ENCODE measurements around the gene RASSF5. TPM values are rescaled to one million over a fixed set of nuclear protein-coding genes. Genes with fewer than 3 reads are reported as not detected.

Gene RASSF5
- total and polyA plus RNA-seq, 2 donors (not counting 1 experiment from before 2014, with no cell fraction given): 69.7 to 146 TPM

DNA sequence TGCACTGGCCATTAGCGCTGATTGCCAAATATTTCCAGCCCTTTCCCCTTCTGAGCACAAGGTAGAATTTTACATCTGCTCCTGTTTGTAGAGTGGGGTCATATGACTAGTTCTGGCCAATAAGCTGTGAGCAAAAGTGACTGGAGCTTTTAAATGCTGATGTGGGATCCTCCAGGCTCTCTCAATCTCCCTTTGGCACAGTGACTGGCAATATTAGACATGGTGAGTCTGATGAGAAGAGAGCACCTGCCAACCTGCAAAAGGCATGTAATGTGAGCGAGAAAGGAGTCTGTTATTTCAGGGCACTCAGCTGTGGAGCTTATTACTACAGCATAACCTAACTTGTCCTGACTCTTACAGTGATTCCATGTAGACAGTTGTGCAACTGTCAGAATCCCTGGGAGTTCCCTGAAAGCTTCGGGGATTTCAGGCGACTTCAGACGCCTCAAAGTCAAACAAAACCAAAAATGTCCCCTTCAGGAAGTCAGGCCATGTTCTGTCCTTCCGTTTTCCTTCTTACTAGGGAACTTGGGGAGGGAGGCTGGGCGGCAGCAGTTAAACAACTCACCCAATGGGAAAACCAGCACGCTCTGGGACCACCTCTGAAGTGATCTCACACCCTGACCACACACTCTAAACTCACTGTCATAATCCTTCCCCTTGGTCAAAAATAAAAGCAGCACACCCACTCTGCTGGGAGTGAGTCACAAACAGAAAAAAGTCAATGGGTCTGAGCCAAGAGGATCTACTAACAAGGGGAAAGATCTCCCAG is 3.6 kb upstream of the RASSF5 start:
- no peak for ATAC-seq (ENCODE audit: low read depth)
- peaks cover 19 to 21% of the 10 kb centered on the region in 2 donors for H3K4me1 ChIP-seq (ENCODE audit: control insufficient read depth in 2 of 2, insufficient read depth in 2 of 2, low read length in 2 of 2)

DNA sequence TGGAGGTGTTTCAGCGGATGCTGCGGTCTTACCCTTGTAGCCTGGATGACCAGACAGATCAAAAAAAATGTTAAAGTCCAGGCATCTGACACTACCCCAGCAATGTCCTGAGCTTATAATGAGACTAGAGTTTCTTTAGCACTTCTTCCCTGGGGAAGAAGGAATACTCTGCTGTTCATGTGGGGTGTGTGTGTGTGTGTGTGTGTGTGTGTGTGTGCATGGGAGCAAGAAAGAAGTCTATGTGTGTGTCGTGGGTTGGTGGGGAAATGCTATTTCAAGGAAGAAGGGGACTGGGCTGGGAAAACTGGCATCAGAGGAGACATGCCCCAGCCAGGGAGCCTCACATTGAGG is 3.0 kb upstream of the RASSF5 start:
- Histone ChIP-seq H3K79me2 (ENCODE audit: control insufficient read depth, insufficient read depth, low read length) (no peaks in the 10 kb centered on the region), H4K20me1 (ENCODE audit: control insufficient read depth, insufficient read depth, low read length, poor library complexity, severe bottlenecking) (no peaks in the 10 kb centered on the region), H3K4me2 (replicated peaks; ENCODE audit: low read depth, low read length, poor library complexity, severe bottlenecking) (no peak overlapping the region), H2AFZ (ENCODE audit: insufficient read depth, low read depth, low read length, poor library complexity, severe bottlenecking) (no peak overlapping the region), H3K4me3 (ENCODE audit: control extremely low read depth in 1 of 5, extremely low read depth in 1 of 5, insufficient read depth in 1 of 5, low read depth in 2 of 5, low read length in 4 of 5) (no peak overlapping the region), H3K4me1 (ENCODE audit: control insufficient read depth in 2 of 2, insufficient read depth in 2 of 2, low read length in 2 of 2) (peaks cover 19 to 21% of the 10 kb centered on the region in 2 donors), H3K36me3 (replicated peaks in 1 of 2; ENCODE audit: control extremely low read depth in 1 of 2, control insufficient read depth in 1 of 2, extremely low read depth in 1 of 2, insufficient read depth in 2 of 2, low read length in 1 of 2) (no peaks in the 10 kb centered on the region), H3K9ac (ENCODE audit: low read length) (no peak overlapping the region), H3K27me3 (replicated peaks in 1 of 4; ENCODE audit: control extremely low read depth in 1 of 4, control insufficient read depth in 3 of 4, insufficient read depth in 4 of 4, low read length in 3 of 4) (peaks cover 0 to 25% (median 13%) of the 10 kb centered on the region in 4 experiments), H3K27ac (ENCODE audit: low read length in 2 of 2) (no peak overlapping the region), H3K9me3 (ENCODE audit: control extremely low read depth in 1 of 3, control insufficient read depth in 2 of 3, insufficient read depth in 1 of 3, low read length in 2 of 3) (peaks cover 0 to 3% (median 0%) of the 10 kb centered on the region in 3 donors)
- CTCF ChIA-PET: interaction anchor here (0.5 to 3.4 kb wide), 4 partner anchors 9 to 371 kb away, joined by 3 to 19 read pairs (median 7); no protein-coding TSS in a partner anchor
- TF ChIP-seq, protein P1, sequence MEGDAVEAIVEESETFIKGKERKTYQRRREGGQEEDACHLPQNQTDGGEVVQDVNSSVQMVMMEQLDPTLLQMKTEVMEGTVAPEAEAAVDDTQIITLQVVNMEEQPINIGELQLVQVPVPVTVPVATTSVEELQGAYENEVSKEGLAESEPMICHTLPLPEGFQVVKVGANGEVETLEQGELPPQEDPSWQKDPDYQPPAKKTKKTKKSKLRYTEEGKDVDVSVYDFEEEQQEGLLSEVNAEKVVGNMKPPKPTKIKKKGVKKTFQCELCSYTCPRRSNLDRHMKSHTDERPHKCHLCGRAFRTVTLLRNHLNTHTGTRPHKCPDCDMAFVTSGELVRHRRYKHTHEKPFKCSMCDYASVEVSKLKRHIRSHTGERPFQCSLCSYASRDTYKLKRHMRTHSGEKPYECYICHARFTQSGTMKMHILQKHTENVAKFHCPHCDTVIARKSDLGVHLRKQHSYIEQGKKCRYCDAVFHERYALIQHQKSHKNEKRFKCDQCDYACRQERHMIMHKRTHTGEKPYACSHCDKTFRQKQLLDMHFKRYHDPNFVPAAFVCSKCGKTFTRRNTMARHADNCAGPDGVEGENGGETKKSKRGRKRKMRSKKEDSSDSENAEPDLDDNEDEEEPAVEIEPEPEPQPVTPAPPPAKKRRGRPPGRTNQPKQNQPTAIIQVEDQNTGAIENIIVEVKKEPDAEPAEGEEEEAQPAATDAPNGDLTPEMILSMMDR (IDR thresholded peaks at IDR 0.05): no peak
- no peak for TF ChIP-seq EZH2 (IDR thresholded peaks at IDR 0.05; ENCODE audit: borderline replicate concordance, insufficient read depth, low read depth, low read length, poor library complexity, severe bottlenecking)
- POLR2A ChIA-PET: no interaction called here
- Mint-ChIP-seq H3K9me3 (ENCODE audit: insufficient read depth) (no peaks in the 10 kb centered on the region), H3K4me1 (peaks cover 28% of the 10 kb centered on the region), H3K27ac (peak overlapping the region; percentile 53), H3K4me3 (peak overlapping the region; percentile 19), H3K27me3 (peaks cover 15% of the 10 kb centered on the region)
- ATAC-seq (ENCODE audit: low read depth) (no peak), DNase-seq (no peak)
- WGBS (ENCODE audit: insufficient coverage): 37% methylated on average over 3 of the region's 3 CpGs
- intact Hi-C loops (cut with micrococcal nuclease): no loop called here

More for the DNA sequence above, 3.6 kb upstream of the RASSF5 start:
- Histone ChIP-seq H3K4me3 (ENCODE audit: control extremely low read depth in 1 of 5, extremely low read depth in 1 of 5, insufficient read depth in 1 of 5, low read depth in 2 of 5, low read length in 4 of 5) (no peak overlapping the region), H3K27me3 (replicated peaks in 1 of 4; ENCODE audit: control extremely low read depth in 1 of 4, control insufficient read depth in 3 of 4, insufficient read depth in 4 of 4, low read length in 3 of 4) (peaks cover 0 to 19% (median 8%) of the 10 kb centered on the region in 4 experiments), H3K9me3 (ENCODE audit: control extremely low read depth in 1 of 3, control insufficient read depth in 2 of 3, insufficient read depth in 1 of 3, low read length in 2 of 3) (peaks cover 0 to 3% (median 0%) of the 10 kb centered on the region in 3 donors), H3K36me3 (replicated peaks in 1 of 2; ENCODE audit: control extremely low read depth in 1 of 2, control insufficient read depth in 1 of 2, extremely low read depth in 1 of 2, insufficient read depth in 2 of 2, low read length in 1 of 2) (peaks cover 0 to 3% of the 10 kb centered on the region in 2 experiments), H3K79me2 (ENCODE audit: control insufficient read depth, insufficient read depth, low read length) (no peaks in the 10 kb centered on the region), H3K4me2 (replicated peaks; ENCODE audit: low read depth, low read length, poor library complexity, severe bottlenecking) (no peak overlapping the region), H3K27ac (ENCODE audit: low read length in 2 of 2) (no peak overlapping the region), H3K9ac (ENCODE audit: low read length) (no peak overlapping the region), H2AFZ (ENCODE audit: insufficient read depth, low read depth, low read length, poor library complexity, severe bottlenecking) (no peak overlapping the region), H4K20me1 (ENCODE audit: control insufficient read depth, insufficient read depth, low read length, poor library complexity, severe bottlenecking) (no peaks in the 10 kb centered on the region)
- DNase-seq: no peak
- intact Hi-C loops (cut with micrococcal nuclease): no loop called here
- peaks cover 9% of the 10 kb centered on the region for H3K27me3 Mint-ChIP-seq
- H3K4me3 Mint-ChIP-seq: no peak overlapping the region
- 59% methylated on average over 4 of the region's 8 CpGs for WGBS (ENCODE audit: insufficient coverage)
- no peaks in the 10 kb centered on the region for H3K9me3 Mint-ChIP-seq (ENCODE audit: insufficient read depth)
- H3K4me1 Mint-ChIP-seq: peaks cover 28% of the 10 kb centered on the region
- TF ChIP-seq, protein P1 (IDR thresholded peaks at IDR 0.05): no peak
- no peak overlapping the region for H3K27ac Mint-ChIP-seq
- CTCF ChIA-PET: interaction anchor here (0.5 to 3.4 kb wide), 5 partner anchors 9 to 370 kb away, joined by 3 to 10 read pairs (median 4); no protein-coding TSS in a partner anchor
- POLR2A ChIA-PET: no interaction called here

All from B cell (primary cell).